Measurements from ENCODE around the gene MLX. TPM values are rescaled to one million over a fixed set of nuclear protein-coding genes. Genes with fewer than 3 reads are reported as not detected.

Gene MLX
- total and polyA plus RNA-seq, 10 of the 15 experiments (the other 5 are each of a cell fraction or from before 2014, with no cell fraction given): 34.4 to 65.0 (median 44.4) TPM

DNA sequence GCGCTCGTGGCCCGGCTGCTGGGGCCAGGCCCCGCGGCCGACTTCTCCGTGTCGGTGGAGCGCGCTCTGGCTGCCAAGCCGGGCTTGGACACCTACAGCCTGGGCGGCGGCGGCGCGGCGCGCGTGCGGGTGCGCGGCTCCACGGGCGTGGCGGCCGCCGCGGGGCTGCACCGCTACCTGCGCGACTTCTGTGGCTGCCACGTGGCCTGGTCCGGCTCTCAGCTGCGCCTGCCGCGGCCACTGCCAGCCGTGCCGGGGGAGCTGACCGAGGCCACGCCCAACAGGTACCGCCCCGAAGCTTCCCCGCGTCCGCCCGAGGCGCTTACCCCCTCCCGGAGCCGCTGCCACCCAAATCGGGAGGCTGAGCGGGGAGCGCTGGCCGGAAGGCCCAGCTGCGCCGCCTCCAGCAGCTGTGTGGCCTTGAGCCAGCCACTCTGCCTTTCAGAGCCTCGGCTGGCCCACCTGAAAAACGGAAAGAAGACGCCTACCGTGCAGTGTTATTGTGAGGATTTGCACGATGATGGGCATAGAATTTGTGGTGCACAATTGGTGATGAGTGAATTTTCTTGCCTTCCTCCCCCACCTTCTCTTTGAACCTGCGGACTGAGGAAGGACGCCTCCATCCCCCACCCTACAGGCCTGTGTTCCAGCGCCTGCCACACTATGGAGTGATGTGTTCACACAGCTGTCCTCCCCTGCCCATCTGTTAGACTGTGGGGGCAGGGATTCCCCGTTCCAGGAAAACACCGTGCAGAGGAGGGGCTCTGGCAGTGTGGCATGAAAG, 30.3 kb upstream of the MLX start (continued):
- TF ChIP-seq, protein P1, sequence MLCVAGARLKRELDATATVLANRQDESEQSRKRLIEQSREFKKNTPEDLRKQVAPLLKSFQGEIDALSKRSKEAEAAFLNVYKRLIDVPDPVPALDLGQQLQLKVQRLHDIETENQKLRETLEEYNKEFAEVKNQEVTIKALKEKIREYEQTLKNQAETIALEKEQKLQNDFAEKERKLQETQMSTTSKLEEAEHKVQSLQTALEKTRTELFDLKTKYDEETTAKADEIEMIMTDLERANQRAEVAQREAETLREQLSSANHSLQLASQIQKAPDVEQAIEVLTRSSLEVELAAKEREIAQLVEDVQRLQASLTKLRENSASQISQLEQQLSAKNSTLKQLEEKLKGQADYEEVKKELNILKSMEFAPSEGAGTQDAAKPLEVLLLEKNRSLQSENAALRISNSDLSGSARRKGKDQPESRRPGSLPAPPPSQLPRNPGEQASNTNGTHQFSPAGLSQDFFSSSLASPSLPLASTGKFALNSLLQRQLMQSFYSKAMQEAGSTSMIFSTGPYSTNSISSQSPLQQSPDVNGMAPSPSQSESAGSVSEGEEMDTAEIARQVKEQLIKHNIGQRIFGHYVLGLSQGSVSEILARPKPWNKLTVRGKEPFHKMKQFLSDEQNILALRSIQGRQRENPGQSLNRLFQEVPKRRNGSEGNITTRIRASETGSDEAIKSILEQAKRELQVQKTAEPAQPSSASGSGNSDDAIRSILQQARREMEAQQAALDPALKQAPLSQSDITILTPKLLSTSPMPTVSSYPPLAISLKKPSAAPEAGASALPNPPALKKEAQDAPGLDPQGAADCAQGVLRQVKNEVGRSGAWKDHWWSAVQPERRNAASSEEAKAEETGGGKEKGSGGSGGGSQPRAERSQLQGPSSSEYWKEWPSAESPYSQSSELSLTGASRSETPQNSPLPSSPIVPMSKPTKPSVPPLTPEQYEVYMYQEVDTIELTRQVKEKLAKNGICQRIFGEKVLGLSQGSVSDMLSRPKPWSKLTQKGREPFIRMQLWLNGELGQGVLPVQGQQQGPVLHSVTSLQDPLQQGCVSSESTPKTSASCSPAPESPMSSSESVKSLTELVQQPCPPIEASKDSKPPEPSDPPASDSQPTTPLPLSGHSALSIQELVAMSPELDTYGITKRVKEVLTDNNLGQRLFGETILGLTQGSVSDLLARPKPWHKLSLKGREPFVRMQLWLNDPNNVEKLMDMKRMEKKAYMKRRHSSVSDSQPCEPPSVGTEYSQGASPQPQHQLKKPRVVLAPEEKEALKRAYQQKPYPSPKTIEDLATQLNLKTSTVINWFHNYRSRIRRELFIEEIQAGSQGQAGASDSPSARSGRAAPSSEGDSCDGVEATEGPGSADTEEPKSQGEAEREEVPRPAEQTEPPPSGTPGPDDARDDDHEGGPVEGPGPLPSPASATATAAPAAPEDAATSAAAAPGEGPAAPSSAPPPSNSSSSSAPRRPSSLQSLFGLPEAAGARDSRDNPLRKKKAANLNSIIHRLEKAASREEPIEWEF (IDR thresholded peaks at IDR 0.05; ENCODE audit: insufficient replicate concordance, low read depth, low read length): no peak
- no peak for TF ChIP-seq CHD1 (IDR thresholded peaks at IDR 0.05; ENCODE audit: low read depth, low read length)
- TF ChIP-seq, protein P2, sequence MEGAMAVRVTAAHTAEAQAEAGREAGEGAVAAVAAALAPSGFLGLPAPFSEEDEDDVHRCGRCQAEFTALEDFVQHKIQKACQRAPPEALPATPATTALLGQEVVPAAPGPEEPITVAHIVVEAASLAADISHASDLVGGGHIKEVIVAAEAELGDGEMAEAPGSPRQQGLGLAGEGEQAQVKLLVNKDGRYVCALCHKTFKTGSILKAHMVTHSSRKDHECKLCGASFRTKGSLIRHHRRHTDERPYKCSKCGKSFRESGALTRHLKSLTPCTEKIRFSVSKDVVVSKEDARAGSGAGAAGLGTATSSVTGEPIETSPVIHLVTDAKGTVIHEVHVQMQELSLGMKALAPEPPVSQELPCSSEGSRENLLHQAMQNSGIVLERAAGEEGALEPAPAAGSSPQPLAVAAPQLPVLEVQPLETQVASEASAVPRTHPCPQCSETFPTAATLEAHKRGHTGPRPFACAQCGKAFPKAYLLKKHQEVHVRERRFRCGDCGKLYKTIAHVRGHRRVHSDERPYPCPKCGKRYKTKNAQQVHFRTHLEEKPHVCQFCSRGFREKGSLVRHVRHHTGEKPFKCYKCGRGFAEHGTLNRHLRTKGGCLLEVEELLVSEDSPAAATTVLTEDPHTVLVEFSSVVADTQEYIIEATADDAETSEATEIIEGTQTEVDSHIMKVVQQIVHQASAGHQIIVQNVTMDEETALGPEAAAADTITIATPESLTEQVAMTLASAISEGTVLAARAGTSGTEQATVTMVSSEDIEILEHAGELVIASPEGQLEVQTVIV (IDR thresholded peaks at IDR 0.05; ENCODE audit: borderline replicate concordance, partially characterized antibody): no peak
- no peak for TF ChIP-seq TAF1 (IDR thresholded peaks at IDR 0.05; ENCODE audit: borderline replicate concordance, low read depth, low read length)
- no peak for TF ChIP-seq IRF4 (IDR thresholded peaks at IDR 0.05; ENCODE audit: low read depth, low read length)
- TF ChIP-seq, protein P3, sequence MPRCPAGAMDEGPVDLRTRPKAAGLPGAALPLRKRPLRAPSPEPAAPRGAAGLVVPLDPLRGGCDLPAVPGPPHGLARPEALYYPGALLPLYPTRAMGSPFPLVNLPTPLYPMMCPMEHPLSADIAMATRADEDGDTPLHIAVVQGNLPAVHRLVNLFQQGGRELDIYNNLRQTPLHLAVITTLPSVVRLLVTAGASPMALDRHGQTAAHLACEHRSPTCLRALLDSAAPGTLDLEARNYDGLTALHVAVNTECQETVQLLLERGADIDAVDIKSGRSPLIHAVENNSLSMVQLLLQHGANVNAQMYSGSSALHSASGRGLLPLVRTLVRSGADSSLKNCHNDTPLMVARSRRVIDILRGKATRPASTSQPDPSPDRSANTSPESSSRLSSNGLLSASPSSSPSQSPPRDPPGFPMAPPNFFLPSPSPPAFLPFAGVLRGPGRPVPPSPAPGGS (IDR thresholded peaks at IDR 0.05; ENCODE audit: borderline replicate concordance, insufficient read depth, low read depth, low read length, poor library complexity, severe bottlenecking): no peak
- TF ChIP-seq, protein P4, sequence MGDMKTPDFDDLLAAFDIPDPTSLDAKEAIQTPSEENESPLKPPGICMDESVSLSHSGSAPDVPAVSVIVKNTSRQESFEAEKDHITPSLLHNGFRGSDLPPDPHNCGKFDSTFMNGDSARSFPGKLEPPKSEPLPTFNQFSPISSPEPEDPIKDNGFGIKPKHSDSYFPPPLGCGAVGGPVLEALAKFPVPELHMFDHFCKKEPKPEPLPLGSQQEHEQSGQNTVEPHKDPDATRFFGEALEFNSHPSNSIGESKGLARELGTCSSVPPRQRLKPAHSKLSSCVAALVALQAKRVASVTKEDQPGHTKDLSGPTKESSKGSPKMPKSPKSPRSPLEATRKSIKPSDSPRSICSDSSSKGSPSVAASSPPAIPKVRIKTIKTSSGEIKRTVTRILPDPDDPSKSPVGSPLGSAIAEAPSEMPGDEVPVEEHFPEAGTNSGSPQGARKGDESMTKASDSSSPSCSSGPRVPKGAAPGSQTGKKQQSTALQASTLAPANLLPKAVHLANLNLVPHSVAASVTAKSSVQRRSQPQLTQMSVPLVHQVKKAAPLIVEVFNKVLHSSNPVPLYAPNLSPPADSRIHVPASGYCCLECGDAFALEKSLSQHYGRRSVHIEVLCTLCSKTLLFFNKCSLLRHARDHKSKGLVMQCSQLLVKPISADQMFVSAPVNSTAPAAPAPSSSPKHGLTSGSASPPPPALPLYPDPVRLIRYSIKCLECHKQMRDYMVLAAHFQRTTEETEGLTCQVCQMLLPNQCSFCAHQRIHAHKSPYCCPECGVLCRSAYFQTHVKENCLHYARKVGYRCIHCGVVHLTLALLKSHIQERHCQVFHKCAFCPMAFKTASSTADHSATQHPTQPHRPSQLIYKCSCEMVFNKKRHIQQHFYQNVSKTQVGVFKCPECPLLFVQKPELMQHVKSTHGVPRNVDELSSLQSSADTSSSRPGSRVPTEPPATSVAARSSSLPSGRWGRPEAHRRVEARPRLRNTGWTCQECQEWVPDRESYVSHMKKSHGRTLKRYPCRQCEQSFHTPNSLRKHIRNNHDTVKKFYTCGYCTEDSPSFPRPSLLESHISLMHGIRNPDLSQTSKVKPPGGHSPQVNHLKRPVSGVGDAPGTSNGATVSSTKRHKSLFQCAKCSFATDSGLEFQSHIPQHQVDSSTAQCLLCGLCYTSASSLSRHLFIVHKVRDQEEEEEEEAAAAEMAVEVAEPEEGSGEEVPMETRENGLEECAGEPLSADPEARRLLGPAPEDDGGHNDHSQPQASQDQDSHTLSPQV (IDR thresholded peaks at IDR 0.05): no peak
- TF ChIP-seq RAD51 (IDR thresholded peaks at IDR 0.05): no peak
- no peak for TF ChIP-seq BMI1 (IDR thresholded peaks at IDR 0.05; ENCODE audit: borderline replicate concordance)
- no peak for TF ChIP-seq CBX5 (IDR thresholded peaks at IDR 0.05; ENCODE audit: low read depth)
- 0 out of 2 replicates have a peak, but pooled peaks have one; percentile 2 for TF ChIP-seq HCFC1 (IDR thresholded peaks at IDR 0.05; ENCODE audit: low read length)
- peak; percentile 90 for TF ChIP-seq SMARCA5 (IDR thresholded peaks at IDR 0.05)
- TF ChIP-seq MTA3 (IDR thresholded peaks at IDR 0.05; ENCODE audit: borderline replicate concordance, low read length): no peak
- peak; percentile 71 for TF ChIP-seq POLR2A (IDR thresholded peaks at IDR 0.05; ENCODE audit: low read depth, low read length)
- 0 out of 2 replicates have a peak, but pooled peaks have one; percentile 53 for TF ChIP-seq TCF3 (IDR thresholded peaks at IDR 0.05; ENCODE audit: borderline replicate concordance, insufficient read depth, low read depth, low read length)
- TF ChIP-seq ATF7 (IDR thresholded peaks at IDR 0.05; ENCODE audit: low read depth): no peak
- no peak for TF ChIP-seq JUNB (IDR thresholded peaks at IDR 0.05)
